BLaER1 treated with 17β-estradiol and CSF1 and Interleukin-3, amounts not matched to agents 10 nM and 100 nM (cell line): Measurements from ENCODE around the gene USP47.
A peak's percentile ranks its signal among the peaks of the same experiment; 100 is the strongest.

Experiments used
- H3K27ac ChIP-seq, 11 experiments: shearing (Covaris generic); formaldehyde crosslinking; 2 replicates each; pipeline ENCODE4 v1.8.1; 2022
- H3K27me3 ChIP-seq, 11 experiments: shearing (Covaris generic); formaldehyde crosslinking; 2 replicates each; pipeline ENCODE4 v1.8.1; 2022
- H3K36me3 ChIP-seq, 11 experiments: shearing (Covaris generic); formaldehyde crosslinking; 2 replicates each; pipeline ENCODE4 v1.8.1; 2022
- H3K4me1 ChIP-seq, 10 experiments: shearing (Covaris generic); formaldehyde crosslinking; 2 replicates each; pipeline ENCODE4 v1.8.1; 2022
- H3K4me2 ChIP-seq, 11 experiments: shearing (Covaris generic); formaldehyde crosslinking; 2 replicates each; pipeline ENCODE4 v1.8.1; 2022
- H3K4me3 ChIP-seq, 10 experiments: shearing (Covaris generic); formaldehyde crosslinking; 2 replicates each; pipeline ENCODE4 v1.8.1; 2022
- H3K9ac ChIP-seq, 11 experiments: shearing (Covaris generic); formaldehyde crosslinking; 2 replicates each; pipeline ENCODE4 v1.8.1; 2022
- H3K9me3 ChIP-seq, 11 experiments: shearing (Covaris generic); formaldehyde crosslinking; replicated peaks in 1 of 11; 2 replicates each; pipeline ENCODE4 v1.8.1; 2022
- H4K20me1 ChIP-seq, 11 experiments: shearing (Covaris generic); formaldehyde crosslinking; 2 replicates each; pipeline ENCODE4 v1.8.1; 2022
- Cebpa-rat ChIP-seq, 11 experiments: shearing (Covaris generic); IDR thresholded peaks; 2 replicates each; pipeline ENCODE4 v1.8.1; 2022

USP47 gene

DNA sequence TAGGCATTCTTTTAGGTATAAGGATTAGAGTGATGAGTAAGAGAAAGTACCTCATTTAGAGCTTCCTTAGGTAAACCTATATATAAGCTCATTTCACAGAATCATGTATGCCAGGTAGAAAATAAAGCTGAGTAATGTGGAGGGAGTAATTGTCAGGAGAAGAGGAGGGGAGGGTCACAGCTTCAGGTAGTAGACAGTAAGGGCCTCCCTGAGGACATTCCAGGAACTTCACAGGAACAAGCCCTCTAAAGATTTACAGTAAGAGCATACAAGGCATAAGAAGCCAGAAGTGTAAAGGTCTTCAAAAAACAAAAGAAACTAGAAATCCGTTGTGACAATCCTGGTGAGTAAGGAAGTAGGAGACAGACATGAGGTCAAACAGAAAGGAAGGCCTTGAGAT is 57.6 kb downstream of the USP47 start:
- H3K4me3 ChIP-seq, result no peak overlapping the region
- no peak for TF ChIP-seq Cebpa-rat (IDR thresholded peaks at IDR 0.05)
- peaks cover 0 to 17% (median 6%) of the 10 kb centered on the region in 11 experiments; a peak in 7 of 22 replicates for H4K20me1 ChIP-seq
- H3K27ac ChIP-seq, result no peak overlapping the region
- no peak overlapping the region for H3K9ac ChIP-seq
- H3K4me1 ChIP-seq, result peaks cover 0 to 7% (median 0%) of the 10 kb centered on the region in 10 experiments; a peak in 4 of 20 replicates
- no peak overlapping the region for H3K4me2 ChIP-seq
- peaks cover 44 to 89% (median 66%) of the 10 kb centered on the region in 11 experiments for H3K36me3 ChIP-seq
- H3K27me3 ChIP-seq, result no peaks in the 10 kb centered on the region
- H3K9me3 ChIP-seq, result no peaks in the 10 kb centered on the region

DNA sequence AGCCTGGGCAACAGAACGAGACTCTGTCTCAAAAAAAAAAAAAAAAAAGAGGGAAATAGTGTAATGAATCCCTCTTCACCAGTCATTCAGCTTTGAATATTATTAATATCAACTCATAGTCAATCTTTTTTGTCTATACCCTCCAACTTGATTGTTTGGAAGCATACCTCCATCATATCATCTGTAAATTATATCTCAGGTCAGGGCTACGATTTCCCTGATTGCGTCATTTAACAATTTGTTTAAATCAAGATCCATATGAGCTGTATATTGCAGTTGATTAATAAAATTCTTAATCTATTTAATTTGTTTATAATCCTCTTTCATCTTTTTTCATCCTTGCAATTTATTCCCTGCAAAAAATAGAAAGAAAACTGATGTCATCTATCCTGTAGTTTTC is 60.2 kb downstream of the USP47 start:
- H3K27me3 ChIP-seq, result no peaks in the 10 kb centered on the region
- TF ChIP-seq Cebpa-rat (IDR thresholded peaks at IDR 0.05), result no peak
- peaks cover 0 to 1% (median 0%) of the 10 kb centered on the region in 11 experiments; a peak in 2 of 22 replicates for H4K20me1 ChIP-seq
- H3K27ac ChIP-seq, result no peak overlapping the region
- no peak overlapping the region for H3K4me3 ChIP-seq
- no peaks in the 10 kb centered on the region for H3K9me3 ChIP-seq
- H3K4me2 ChIP-seq, result peak overlapping the region in 2 of 11 experiments; percentile 6 to 48; a peak in 1 of 22 replicates
- H3K4me1 ChIP-seq, result peaks cover 0 to 7% (median 0%) of the 10 kb centered on the region in 10 experiments; a peak in 4 of 20 replicates
- no peak overlapping the region for H3K9ac ChIP-seq
- H3K36me3 ChIP-seq, result peaks cover 51 to 90% (median 64%) of the 10 kb centered on the region in 11 experiments

DNA sequence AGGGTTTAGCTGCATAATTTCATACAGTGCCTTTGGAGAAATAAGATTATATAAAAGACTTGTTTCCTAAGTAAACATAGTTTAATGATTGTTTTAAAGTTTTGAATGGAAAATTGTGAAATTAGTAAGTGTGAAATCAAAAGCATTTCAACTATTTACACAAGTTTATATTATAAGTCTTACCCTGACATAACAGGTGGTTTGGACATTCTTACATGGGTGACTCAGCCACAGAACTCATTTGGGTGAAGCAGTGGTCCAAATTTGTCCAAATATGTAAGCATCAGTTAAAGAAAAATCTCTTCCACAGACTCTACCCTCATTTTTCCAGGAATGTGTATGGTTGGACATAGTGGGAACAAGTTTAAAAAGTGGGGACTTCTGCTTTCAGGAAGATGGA is 68.0 kb downstream of the USP47 start:
- no peaks in the 10 kb centered on the region for H3K9me3 ChIP-seq
- H3K36me3 ChIP-seq, result peaks cover 44 to 94% (median 68%) of the 10 kb centered on the region in 11 experiments
- no peak overlapping the region for H3K4me2 ChIP-seq
- no peak for TF ChIP-seq Cebpa-rat (IDR thresholded peaks at IDR 0.05)
- H3K9ac ChIP-seq, result no peak overlapping the region
- no peaks in the 10 kb centered on the region for H3K27me3 ChIP-seq
- H3K27ac ChIP-seq, result no peak overlapping the region
- no peaks in the 10 kb centered on the region for H4K20me1 ChIP-seq
- H3K4me1 ChIP-seq, result no peaks in the 10 kb centered on the region
- H3K4me3 ChIP-seq, result no peak overlapping the region

DNA sequence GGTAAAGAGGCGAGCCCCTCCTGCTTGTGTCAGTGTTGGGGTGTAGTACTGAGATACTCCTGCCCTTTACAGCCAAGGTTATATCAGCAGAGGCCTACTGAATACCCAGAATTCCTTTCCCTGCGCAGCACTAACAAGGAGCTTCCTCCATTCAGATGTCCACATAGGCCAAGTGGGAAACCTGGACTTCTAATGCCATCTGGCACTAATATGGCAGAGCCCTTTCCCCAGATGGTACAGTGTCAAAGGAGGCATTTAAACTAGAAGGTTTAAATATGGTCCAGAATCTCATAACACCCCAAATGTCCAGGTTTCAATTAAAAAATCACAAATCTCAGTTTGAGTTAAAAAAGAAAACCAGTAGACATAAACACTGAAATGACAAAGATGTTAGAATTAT is 68.8 kb downstream of the USP47 start:
- Histone ChIP-seq H3K27me3 (no peaks in the 10 kb centered on the region), H4K20me1 (no peaks in the 10 kb centered on the region), H3K9ac (no peak overlapping the region), H3K27ac (no peak overlapping the region), H3K4me2 (no peak overlapping the region), H3K4me1 (no peaks in the 10 kb centered on the region), H3K36me3 (peaks cover 40 to 96% (median 64%) of the 10 kb centered on the region in 11 experiments), H3K9me3 (no peaks in the 10 kb centered on the region), H3K4me3 (no peak overlapping the region; a peak in 1 of 20 replicates)
- no peak for TF ChIP-seq Cebpa-rat (IDR thresholded peaks at IDR 0.05)

DNA sequence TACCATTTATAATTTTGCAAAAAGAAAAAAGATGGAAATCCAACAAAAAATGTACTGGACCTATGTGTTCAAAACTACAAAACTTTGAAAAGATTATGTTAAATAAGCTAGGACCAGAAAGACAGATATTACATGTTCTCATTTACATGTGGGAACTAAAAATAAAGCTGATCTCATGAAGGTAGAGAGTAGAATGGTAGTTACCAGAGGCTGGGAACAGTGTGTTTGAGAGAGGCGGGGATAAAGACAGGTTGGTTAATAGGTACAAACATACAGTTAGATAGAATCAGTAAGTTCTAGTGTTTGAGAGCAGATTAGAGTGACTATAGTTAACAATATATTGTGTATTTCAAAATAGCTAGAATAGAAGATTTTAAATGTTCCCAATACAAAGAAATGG is 71.6 kb downstream of the USP47 start:
- TF ChIP-seq Cebpa-rat (IDR thresholded peaks at IDR 0.05), result no peak
- no peak overlapping the region for H3K9ac ChIP-seq
- no peaks in the 10 kb centered on the region for H3K4me1 ChIP-seq
- H3K4me3 ChIP-seq, result no peak overlapping the region
- no peaks in the 10 kb centered on the region for H4K20me1 ChIP-seq
- no peak overlapping the region for H3K4me2 ChIP-seq
- no peak overlapping the region for H3K27ac ChIP-seq
- H3K27me3 ChIP-seq, result no peaks in the 10 kb centered on the region
- no peaks in the 10 kb centered on the region for H3K9me3 ChIP-seq
- H3K36me3 ChIP-seq, result peaks cover 21 to 79% (median 37%) of the 10 kb centered on the region in 11 experiments

DNA sequence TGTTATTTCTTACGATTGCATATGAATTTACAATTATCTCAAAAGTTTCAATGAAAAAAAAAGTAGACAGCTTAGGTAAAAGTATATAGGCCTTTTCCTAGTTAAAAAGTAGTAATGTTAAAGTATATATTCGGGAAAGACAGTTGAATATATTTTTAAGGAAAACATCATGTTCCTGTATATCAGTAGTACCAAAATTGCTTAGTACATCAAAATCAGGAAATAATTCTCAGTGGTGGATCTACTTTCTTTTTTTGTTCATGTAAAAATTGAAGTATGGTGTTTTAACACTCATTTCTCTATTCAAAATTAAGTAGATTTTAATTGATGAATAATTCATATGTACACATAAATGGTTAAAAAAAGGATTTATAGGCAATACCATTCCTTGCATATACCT is 73.9 kb downstream of the USP47 start:
- H3K4me1 ChIP-seq, result no peaks in the 10 kb centered on the region
- no peak for TF ChIP-seq Cebpa-rat (IDR thresholded peaks at IDR 0.05)

DNA sequence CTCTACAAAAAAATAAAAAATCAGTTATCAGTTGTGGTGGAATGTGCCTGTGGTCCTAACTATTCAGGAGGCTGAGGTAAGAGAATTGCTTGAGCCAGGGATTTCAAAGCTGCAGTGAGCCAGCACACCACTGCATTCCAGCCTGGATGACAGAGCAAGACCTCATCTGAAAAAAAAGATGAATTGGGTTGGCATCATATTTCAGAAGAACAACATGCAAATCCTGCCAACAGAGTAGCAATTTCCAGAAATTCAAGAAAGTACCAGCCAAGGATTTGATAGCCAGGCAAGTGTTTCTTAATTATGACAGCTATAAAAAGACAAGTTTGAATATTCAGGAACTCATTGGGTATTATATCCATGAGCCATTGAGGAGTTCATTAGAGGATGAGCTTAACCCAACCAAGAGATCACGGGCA is 75.2 kb downstream of the USP47 start:
- no peaks in the 10 kb centered on the region for H3K4me1 ChIP-seq
- no peaks in the 10 kb centered on the region for H3K27me3 ChIP-seq
- TF ChIP-seq Cebpa-rat (IDR thresholded peaks at IDR 0.05), result no peak
- peaks cover 10 to 67% (median 30%) of the 10 kb centered on the region in 11 experiments; a peak in 17 of 22 replicates for H3K36me3 ChIP-seq
- H4K20me1 ChIP-seq, result no peaks in the 10 kb centered on the region; a peak in 1 of 22 replicates
- no peaks in the 10 kb centered on the region for H3K9me3 ChIP-seq
- no peak overlapping the region for H3K9ac ChIP-seq
- no peak overlapping the region for H3K4me3 ChIP-seq
- H3K4me2 ChIP-seq, result no peak overlapping the region
- H3K27ac ChIP-seq, result no peak overlapping the region

More for the DNA sequence above, 73.9 kb downstream of the USP47 start:
- Histone ChIP-seq H3K4me3 (no peak overlapping the region), H3K36me3 (peaks cover 15 to 67% (median 27%) of the 10 kb centered on the region in 11 experiments; a peak in 19 of 22 replicates), H3K9ac (no peak overlapping the region), H3K4me2 (no peak overlapping the region), H4K20me1 (no peaks in the 10 kb centered on the region), H3K9me3 (no peaks in the 10 kb centered on the region), H3K27ac (no peak overlapping the region), H3K27me3 (no peaks in the 10 kb centered on the region)

DNA sequence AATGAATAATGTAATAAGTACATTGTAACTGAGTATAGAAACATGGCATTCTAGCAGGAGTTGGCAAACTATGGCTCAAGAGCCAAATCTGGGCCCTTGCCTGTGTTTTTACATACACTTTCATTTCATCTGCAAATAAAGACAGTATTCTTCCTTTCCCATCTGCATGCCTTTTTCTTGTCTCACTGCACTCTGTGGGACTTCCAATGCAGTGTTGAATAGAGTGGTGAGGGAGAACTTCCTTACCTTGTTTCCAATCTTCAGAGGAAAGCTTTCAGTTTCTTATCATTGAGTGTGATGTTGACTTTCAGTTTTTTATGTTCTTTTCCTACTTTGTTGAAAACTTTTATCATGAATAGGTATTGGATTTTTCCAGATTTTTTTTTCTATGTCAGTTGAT is 82.1 kb downstream of the USP47 start:
- Histone ChIP-seq H3K9me3 (peaks cover 0 to 22% (median 10%) of the 10 kb centered on the region in 11 experiments; a peak in 10 of 22 replicates), H3K27me3 (no peaks in the 10 kb centered on the region), H3K4me1 (peaks cover 0 to 16% (median 10%) of the 10 kb centered on the region in 10 experiments; a peak in 16 of 20 replicates), H4K20me1 (peaks cover 0 to 5% (median 0%) of the 10 kb centered on the region in 11 experiments; a peak in 2 of 22 replicates), H3K4me2 (no peak overlapping the region), H3K9ac (no peak overlapping the region), H3K27ac (no peak overlapping the region), H3K36me3 (peaks cover 38 to 75% (median 56%) of the 10 kb centered on the region in 11 experiments), H3K4me3 (no peak overlapping the region)
- TF ChIP-seq Cebpa-rat (IDR thresholded peaks at IDR 0.05), result no peak

DNA sequence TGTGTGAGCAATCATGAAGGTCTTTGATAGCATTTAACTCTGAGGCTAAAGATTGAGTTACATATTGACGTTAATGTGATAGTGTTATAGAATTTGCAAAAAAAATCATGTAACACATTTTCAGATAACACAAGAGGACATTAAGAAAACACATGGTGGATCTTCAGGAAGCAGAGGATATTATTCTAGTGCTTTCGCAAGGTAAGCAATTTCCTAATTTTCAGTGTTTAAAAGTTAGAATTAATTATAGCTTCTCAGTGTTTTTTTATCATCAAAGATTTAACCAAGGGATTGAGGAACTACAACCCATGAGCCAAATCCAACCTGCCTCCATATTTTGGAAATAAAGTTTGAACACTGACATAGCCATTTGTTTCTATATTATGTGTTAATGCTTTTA is 88.1 kb downstream of the USP47 start:
- TF ChIP-seq Cebpa-rat (IDR thresholded peaks at IDR 0.05), result no peak
- Histone ChIP-seq H4K20me1 (no peaks in the 10 kb centered on the region), H3K4me2 (no peak overlapping the region), H3K27ac (no peak overlapping the region), H3K9ac (no peak overlapping the region), H3K36me3 (peaks cover 54 to 82% (median 70%) of the 10 kb centered on the region in 11 experiments), H3K9me3 (peaks cover 0 to 21% (median 7%) of the 10 kb centered on the region in 11 experiments; a peak in 10 of 22 replicates), H3K4me3 (no peak overlapping the region), H3K27me3 (no peaks in the 10 kb centered on the region), H3K4me1 (peaks cover 0 to 16% (median 10%) of the 10 kb centered on the region in 10 experiments; a peak in 16 of 20 replicates)
